HCT116 (cell line): ENCODE data around the gene PCBP3.

ENCODE experiments used
- CEBPB ChIP-seq: IDR thresholded peaks from 2 replicates; pipeline ENCODE4 v1.6.1; 2012; ENCODE audit warnings: low read depth
- CTCF ChIP-seq, 3 experiments: fragments of 200-600 bp in 1 of 3; sonication (generic) in 1 of 3; IDR thresholded peaks in 2 of 3; conservative IDR thresholded peaks in 1 of 3; 2 replicates each; pipeline ENCODE4 v1.5.1; 2012 to 2017; ENCODE audit warnings: low read depth in 2 of 3, low read length in 2 of 3, antibody characterized with exemption in 1 of 3, borderline replicate concordance in 1 of 3, control low read depth in 1 of 3, mild to moderate bottlenecking in 1 of 3, mixed read lengths in 1 of 3, mixed run types in 1 of 3, moderate library complexity in 1 of 3; ENCODE audit not compliant: insufficient read depth in 1 of 3
- EZH2phosphoT487 ChIP-seq: fragments of 200-600 bp; IDR thresholded peaks from 2 replicates; pipeline ENCODE4 v1.6.1; 2018; ENCODE audit warnings: antibody characterized with exemption, borderline replicate concordance
- JUND ChIP-seq: IDR thresholded peaks from 2 replicates; pipeline ENCODE4 v1.6.1; 2012
- MAX ChIP-seq: IDR thresholded peaks from 2 replicates; pipeline ENCODE4 v1.6.1; 2012
- POLR2A ChIP-seq: IDR thresholded peaks from 2 replicates; pipeline ENCODE4 v1.7.0; 2011; ENCODE audit warnings: borderline replicate concordance; ENCODE audit not compliant: insufficient read depth, insufficient read length; ENCODE audit errors: extremely low read depth

GRCh38 chr21:45965084-45965809 is 321.7 kb downstream of the PCBP3 start:
- TF ChIP-seq POLR2A (no peak), MAX (no peak), CTCF (IDR thresholded peaks at IDR 0.05 in 2 of 3, conservative IDR thresholded peaks at IDR 0.05 in 1 of 3; ENCODE audit: borderline replicate concordance in 1 of 3, insufficient read depth in 1 of 3, low read depth in 2 of 3, low read length in 2 of 3) (no peak), EZH2phosphoT487 (no peak), CEBPB (no peak), JUND (no peak)
